ENCODE data around the gene DR1.

DNA sequence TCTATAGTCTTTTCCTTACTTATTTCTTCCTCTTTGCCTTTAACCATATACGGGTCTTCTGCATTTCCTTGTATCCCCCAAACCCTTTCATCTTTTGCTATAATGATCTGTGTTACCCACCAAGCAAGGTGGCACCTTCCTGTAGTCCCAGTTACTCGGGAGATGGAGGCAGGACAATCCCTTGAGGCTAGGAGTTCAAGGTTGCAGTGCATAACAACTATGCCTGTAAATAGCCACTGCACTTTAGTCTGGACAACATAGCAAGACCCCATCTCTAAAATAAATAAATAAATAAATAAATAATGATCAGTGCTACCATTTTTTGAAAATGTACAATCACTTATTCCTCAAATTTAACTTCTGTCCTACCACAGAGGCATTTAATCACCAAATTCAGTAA lies 11.5 kb downstream of the DR1 start:
- TF ChIP-seq, protein P1, sequence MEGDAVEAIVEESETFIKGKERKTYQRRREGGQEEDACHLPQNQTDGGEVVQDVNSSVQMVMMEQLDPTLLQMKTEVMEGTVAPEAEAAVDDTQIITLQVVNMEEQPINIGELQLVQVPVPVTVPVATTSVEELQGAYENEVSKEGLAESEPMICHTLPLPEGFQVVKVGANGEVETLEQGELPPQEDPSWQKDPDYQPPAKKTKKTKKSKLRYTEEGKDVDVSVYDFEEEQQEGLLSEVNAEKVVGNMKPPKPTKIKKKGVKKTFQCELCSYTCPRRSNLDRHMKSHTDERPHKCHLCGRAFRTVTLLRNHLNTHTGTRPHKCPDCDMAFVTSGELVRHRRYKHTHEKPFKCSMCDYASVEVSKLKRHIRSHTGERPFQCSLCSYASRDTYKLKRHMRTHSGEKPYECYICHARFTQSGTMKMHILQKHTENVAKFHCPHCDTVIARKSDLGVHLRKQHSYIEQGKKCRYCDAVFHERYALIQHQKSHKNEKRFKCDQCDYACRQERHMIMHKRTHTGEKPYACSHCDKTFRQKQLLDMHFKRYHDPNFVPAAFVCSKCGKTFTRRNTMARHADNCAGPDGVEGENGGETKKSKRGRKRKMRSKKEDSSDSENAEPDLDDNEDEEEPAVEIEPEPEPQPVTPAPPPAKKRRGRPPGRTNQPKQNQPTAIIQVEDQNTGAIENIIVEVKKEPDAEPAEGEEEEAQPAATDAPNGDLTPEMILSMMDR (IDR thresholded peaks at IDR 0.05; ENCODE audit: low read length) = no peak
- TF ChIP-seq EZH2 (IDR thresholded peaks at IDR 0.05; ENCODE audit: borderline replicate concordance, low read length) = no peak
